Measurements from ENCODE around the gene ACTL6B.
A peak's percentile ranks its signal among the peaks of the same experiment; 100 is the strongest.

Gene ACTL6B

GRCh38 chr7:100630066-100630465, 26.2 kb downstream of the ACTL6B start:
- TF ChIP-seq REST (IDR thresholded peaks at IDR 0.05; ENCODE audit: low read depth), result no peak
- no peak for TF ChIP-seq USF1 (IDR thresholded peaks at IDR 0.05)
- no peak for TF ChIP-seq YY1 (IDR thresholded peaks at IDR 0.05; ENCODE audit: low read depth)
- no peak for TF ChIP-seq EGR1 (IDR thresholded peaks at IDR 0.05)
- no peak for TF ChIP-seq FOXM1 (IDR thresholded peaks at IDR 0.05; ENCODE audit: borderline replicate concordance, low read depth)
- no peak for TF ChIP-seq RAD21 (IDR thresholded peaks at IDR 0.05; ENCODE audit: low read depth)
- TF ChIP-seq TEAD4 (IDR thresholded peaks at IDR 0.05), result no peak
- TF ChIP-seq NFIC (IDR thresholded peaks at IDR 0.05), result no peak

GRCh38 chr7:100629117-100629716, 27.0 kb downstream of the ACTL6B start:
- TF ChIP-seq RAD21 (IDR thresholded peaks at IDR 0.05; ENCODE audit: low read depth), result peak; percentile 55
- no peak for TF ChIP-seq YY1 (IDR thresholded peaks at IDR 0.05; ENCODE audit: low read depth)

GRCh38 chr7:100627238-100627549, 29.1 kb downstream of the ACTL6B start:
- TF ChIP-seq EP300 (IDR thresholded peaks at IDR 0.05; ENCODE audit: borderline replicate concordance) (no peak), USF1 (IDR thresholded peaks at IDR 0.05) (no peak), RAD21 (IDR thresholded peaks at IDR 0.05; ENCODE audit: low read depth) (no peak), CREB1 (IDR thresholded peaks at IDR 0.05; ENCODE audit: low read depth) (no peak), YY1 (IDR thresholded peaks at IDR 0.05; ENCODE audit: low read depth) (no peak), TAF1 (IDR thresholded peaks at IDR 0.05; ENCODE audit: low read depth) (no peak), CEBPB (IDR thresholded peaks at IDR 0.05) (no peak), MAX (IDR thresholded peaks at IDR 0.05) (no peak), ZBTB7A (IDR thresholded peaks at IDR 0.05; ENCODE audit: low read depth) (no peak), EGR1 (IDR thresholded peaks at IDR 0.05) (no peak), NFIC (IDR thresholded peaks at IDR 0.05) (no peak), FOXM1 (IDR thresholded peaks at IDR 0.05; ENCODE audit: borderline replicate concordance, low read depth) (no peak), TCF12 (IDR thresholded peaks at IDR 0.05; ENCODE audit: low read depth) (no peak), REST (IDR thresholded peaks at IDR 0.05; ENCODE audit: low read depth) (no peak), TEAD4 (IDR thresholded peaks at IDR 0.05) (no peak)

GRCh38 chr7:100626530-100627237, 29.6 kb downstream of the ACTL6B start:
- peak; percentile 35; the same call in 1 of the 2 replicates for TF ChIP-seq MAX (IDR thresholded peaks at IDR 0.05)
- no peak for TF ChIP-seq FOXM1 (IDR thresholded peaks at IDR 0.05; ENCODE audit: borderline replicate concordance, low read depth)
- no peak for TF ChIP-seq NFIC (IDR thresholded peaks at IDR 0.05)
- TF ChIP-seq TAF1 (IDR thresholded peaks at IDR 0.05; ENCODE audit: low read depth), result peak; percentile 51; the same call in 1 of the 2 replicates
- no peak for TF ChIP-seq YY1 (IDR thresholded peaks at IDR 0.05; ENCODE audit: low read depth)
- peak; percentile 82 for TF ChIP-seq EGR1 (IDR thresholded peaks at IDR 0.05)
- peak; percentile 79 for TF ChIP-seq ZBTB7A (IDR thresholded peaks at IDR 0.05; ENCODE audit: low read depth)
- no peak for TF ChIP-seq CREB1 (IDR thresholded peaks at IDR 0.05; ENCODE audit: low read depth)
- no peak for TF ChIP-seq REST (IDR thresholded peaks at IDR 0.05; ENCODE audit: low read depth)
- no peak for TF ChIP-seq TCF12 (IDR thresholded peaks at IDR 0.05; ENCODE audit: low read depth)

All from Ishikawa (cell line).